ENCODE results near the gene AP1G2. TPM values are rescaled to one million over a fixed set of nuclear protein-coding genes. Genes with fewer than 3 reads are reported as not detected.
A peak's percentile ranks its signal among the peaks of the same experiment; 100 is the strongest.

AP1G2 gene
- total RNA-seq, 1 donor from 2014 or later = 146 TPM

DNA sequence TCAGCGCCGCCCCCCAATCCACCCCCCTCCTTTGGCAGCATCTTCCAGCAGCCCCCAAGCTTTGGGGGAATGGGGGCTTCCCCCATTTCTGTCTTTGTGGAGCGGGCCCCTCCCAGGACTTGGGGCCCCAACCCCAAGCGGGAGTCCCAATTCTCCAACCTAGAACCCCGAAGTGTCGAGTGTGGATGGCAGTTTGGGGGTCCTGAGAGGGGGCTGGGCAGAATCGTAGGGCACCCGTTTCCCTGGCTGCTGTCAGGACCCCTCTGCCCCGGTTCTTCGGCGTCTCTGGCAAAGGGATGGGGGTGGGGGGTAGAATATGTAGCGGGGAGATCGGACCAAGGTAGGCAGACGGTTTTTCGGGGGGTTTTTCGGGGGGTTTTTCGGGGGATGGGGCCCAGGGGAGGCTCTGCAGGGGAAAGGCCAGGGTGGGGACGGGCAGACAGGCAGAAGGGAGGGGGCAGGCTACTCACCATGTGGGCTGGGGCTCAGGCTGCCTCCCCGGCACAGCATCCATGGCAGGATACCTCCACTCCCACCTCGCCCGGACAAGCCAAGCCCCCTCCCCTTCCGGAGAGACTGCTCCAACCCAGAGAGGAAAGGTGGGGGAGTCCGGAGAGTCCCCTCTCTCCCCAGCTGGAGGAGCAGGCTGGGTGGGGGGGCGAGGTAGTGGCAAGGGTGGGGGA is 10.3 kb upstream of the AP1G2 start:
- TF ChIP-seq, protein P1, sequence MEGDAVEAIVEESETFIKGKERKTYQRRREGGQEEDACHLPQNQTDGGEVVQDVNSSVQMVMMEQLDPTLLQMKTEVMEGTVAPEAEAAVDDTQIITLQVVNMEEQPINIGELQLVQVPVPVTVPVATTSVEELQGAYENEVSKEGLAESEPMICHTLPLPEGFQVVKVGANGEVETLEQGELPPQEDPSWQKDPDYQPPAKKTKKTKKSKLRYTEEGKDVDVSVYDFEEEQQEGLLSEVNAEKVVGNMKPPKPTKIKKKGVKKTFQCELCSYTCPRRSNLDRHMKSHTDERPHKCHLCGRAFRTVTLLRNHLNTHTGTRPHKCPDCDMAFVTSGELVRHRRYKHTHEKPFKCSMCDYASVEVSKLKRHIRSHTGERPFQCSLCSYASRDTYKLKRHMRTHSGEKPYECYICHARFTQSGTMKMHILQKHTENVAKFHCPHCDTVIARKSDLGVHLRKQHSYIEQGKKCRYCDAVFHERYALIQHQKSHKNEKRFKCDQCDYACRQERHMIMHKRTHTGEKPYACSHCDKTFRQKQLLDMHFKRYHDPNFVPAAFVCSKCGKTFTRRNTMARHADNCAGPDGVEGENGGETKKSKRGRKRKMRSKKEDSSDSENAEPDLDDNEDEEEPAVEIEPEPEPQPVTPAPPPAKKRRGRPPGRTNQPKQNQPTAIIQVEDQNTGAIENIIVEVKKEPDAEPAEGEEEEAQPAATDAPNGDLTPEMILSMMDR (IDR thresholded peaks at IDR 0.05) = no peak
- intact Hi-C loops (cut with DNase I) = no loop called here
- no peak overlapping the region for H3K27ac ChIP-seq
- DNase-seq = no peak
- no peaks in the 10 kb centered on the region for H3K36me3 ChIP-seq
- H3K9me3 ChIP-seq = no peaks in the 10 kb centered on the region
- no peak for ATAC-seq
- peaks cover 15% of the 10 kb centered on the region for H3K4me1 ChIP-seq
- peaks cover 45% of the 10 kb centered on the region for H3K27me3 ChIP-seq (ENCODE audit: low read depth)
- peak overlapping the region; percentile 36 for H3K4me3 ChIP-seq

DNA sequence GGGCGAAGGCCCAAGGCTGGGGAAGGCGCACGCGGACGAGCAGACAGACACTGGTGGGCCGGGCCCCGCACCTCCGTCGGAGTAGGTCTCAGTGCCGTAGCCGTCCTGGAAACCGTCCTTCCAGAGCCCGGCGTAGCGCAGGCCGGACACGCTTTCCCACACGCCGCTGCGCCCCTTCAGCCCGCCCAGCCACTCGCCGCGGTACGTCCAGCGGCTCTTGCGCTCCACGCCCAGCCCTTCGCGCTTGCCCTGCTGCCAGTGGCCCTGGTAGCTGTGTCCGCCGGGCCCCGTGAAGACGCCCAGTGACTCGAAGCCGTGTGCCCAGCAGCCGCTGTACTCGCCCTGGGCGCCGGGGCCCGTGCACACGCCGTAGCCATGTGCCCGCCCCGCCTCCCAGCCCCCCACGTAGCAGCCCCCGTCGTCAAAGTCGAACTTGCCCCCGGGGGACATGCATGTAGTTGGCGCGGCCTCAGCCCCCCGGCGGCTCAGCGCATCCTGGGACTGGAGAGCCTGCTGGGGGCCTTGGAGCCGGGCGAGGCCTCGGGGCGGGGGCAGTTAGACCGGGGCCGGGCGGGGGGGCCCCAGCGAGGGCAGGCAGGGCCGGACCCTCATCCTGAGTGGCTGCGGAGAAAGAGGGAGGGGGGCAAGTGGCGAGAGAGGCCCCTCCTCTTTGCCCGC is 9.6 kb upstream of the AP1G2 start:
- H3K36me3 ChIP-seq = no peaks in the 10 kb centered on the region
- peak overlapping the region; percentile 36 for H3K4me3 ChIP-seq
- ATAC-seq (peak; percentile 62 to 69), DNase-seq (no peak)
- H3K9me3 ChIP-seq = no peaks in the 10 kb centered on the region
- TF ChIP-seq, protein P1 (IDR thresholded peaks at IDR 0.05) = no peak
- peaks cover 15% of the 10 kb centered on the region for H3K4me1 ChIP-seq
- intact Hi-C loops (cut with DNase I) = no loop called here
- H3K27me3 ChIP-seq (ENCODE audit: low read depth) = peaks cover 45% of the 10 kb centered on the region
- no peak overlapping the region for H3K27ac ChIP-seq

DNA sequence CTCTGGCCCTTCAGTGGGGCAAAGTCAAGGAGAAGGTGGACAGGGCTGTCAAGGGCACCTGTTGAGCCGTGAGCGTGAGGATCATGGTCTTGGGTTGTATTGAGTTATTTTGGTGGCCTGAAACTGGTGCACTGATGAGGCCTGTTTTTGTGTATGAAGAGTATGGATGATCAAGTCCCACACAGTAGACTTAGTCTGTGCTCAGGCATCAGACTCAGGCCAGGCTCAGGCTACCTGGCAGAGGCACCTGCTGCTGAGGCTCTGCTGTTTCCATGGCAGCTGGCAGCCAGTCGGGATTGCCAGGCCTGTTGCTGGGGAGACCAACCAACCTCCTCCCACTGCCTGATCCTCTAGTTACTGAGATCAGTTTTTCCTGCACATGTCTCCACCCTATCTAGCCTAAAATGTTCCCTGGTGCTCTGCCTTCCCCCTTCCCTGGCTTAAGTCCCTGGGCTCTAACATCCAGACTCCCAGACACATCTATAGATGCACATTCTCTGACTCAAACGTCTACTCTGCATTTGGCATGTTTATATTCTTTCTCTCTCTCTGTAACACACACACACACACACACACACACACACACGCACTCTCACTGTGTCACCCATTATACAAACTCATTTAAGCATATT is 5.9 kb upstream of the AP1G2 start:
- Histone ChIP-seq H3K27me3 (ENCODE audit: low read depth) (peaks cover 40% of the 10 kb centered on the region), H3K27ac (no peak overlapping the region), H3K9me3 (no peaks in the 10 kb centered on the region), H3K36me3 (no peaks in the 10 kb centered on the region), H3K4me3 (no peak overlapping the region), H3K4me1 (peaks cover 28% of the 10 kb centered on the region)
- DNase-seq (no peak), ATAC-seq (no peak)
- intact Hi-C loops (cut with DNase I) = no loop called here
- TF ChIP-seq, protein P1 (IDR thresholded peaks at IDR 0.05) = no peak

DNA sequence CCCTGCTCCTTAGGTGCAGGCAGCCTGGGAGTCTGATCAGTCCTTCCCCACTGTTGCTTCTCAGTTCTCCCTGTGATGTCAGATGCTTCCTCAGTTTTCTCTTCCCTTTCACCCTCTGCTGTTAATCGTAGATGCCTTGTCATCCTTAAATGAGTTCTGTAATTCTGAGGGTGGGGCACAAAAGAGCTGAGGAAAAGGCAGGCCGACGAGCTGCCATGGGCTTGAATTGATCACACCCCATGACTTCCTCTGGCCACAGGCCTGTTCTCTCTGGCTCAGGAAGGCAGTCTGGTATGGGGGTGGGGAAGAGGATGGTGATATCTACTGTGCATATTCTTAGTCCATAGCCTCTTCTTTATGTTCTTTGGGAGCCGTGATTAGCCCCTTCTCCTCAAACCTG is 5.2 kb upstream of the AP1G2 start:
- TF ChIP-seq, protein P1 (IDR thresholded peaks at IDR 0.05) = no peak
- H3K27ac ChIP-seq = peak overlapping the region; percentile 46
- no peak overlapping the region for H3K4me3 ChIP-seq
- H3K27me3 ChIP-seq (ENCODE audit: low read depth) = peaks cover 36% of the 10 kb centered on the region
- ATAC-seq = peak; percentile 22 to 63
- DNase-seq = no peak
- intact Hi-C loops (cut with DNase I) = no loop called here
- H3K4me1 ChIP-seq = peaks cover 35% of the 10 kb centered on the region
- no peaks in the 10 kb centered on the region for H3K9me3 ChIP-seq
- H3K36me3 ChIP-seq = no peaks in the 10 kb centered on the region

DNA sequence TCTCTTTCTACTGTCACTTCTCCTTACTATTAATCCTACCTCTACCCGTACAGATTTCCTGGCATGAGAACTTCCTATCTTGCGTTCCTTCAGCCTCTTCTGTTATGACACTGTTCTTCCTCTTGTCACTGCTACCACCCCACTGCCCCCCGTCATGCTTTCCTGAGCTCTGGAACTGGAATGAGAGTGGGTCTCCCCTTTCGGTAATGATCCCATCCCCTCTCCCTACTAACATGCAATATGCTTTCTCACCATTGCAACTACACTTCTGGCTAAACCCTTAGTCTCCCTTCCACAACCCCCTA is 4.9 kb upstream of the AP1G2 start:
- peaks cover 32% of the 10 kb centered on the region for H3K27me3 ChIP-seq (ENCODE audit: low read depth)
- DNase-seq = no peak
- intact Hi-C loops (cut with DNase I) = no loop called here
- H3K4me1 ChIP-seq = peaks cover 35% of the 10 kb centered on the region
- H3K27ac ChIP-seq = peak overlapping the region; percentile 46
- H3K36me3 ChIP-seq = no peaks in the 10 kb centered on the region
- H3K9me3 ChIP-seq = no peaks in the 10 kb centered on the region
- TF ChIP-seq, protein P1 (IDR thresholded peaks at IDR 0.05) = no peak
- no peak overlapping the region for H3K4me3 ChIP-seq
- no peak for ATAC-seq
